ENCODE measurements around the gene TM9SF1.
"Not testable (repeated sequence)": the region's sequence is repeated elsewhere in the genome, so short reads cannot be mapped to it uniquely, and the experiment has no call there.

TM9SF1 gene

GRCh38 chr14:24224618-24225071, 29.4 kb upstream of the TM9SF1 start:
- DNase-seq (ENCODE audit: low read depth): peak; percentile 79

- not testable (repeated sequence) for DNase-seq (ENCODE audit: low read depth)
Observed at GRCh38 chr14:24222987-24223386, 27.7 kb upstream of the TM9SF1 start.

GRCh38 chr14:24219521-24219920, 24.3 kb upstream of the TM9SF1 start:
- no peak for DNase-seq (ENCODE audit: low read depth)

GRCh38 chr14:24219080-24219479, 23.8 kb upstream of the TM9SF1 start:
- DNase-seq (ENCODE audit: low read depth): no peak

- not testable (repeated sequence) for DNase-seq (ENCODE audit: low read depth)
Observed at GRCh38 chr14:24216876-24217275, 21.6 kb upstream of the TM9SF1 start.

- DNase-seq (ENCODE audit: low read depth): no peak
Observed at GRCh38 chr14:24216345-24216699, 21.1 kb upstream of the TM9SF1 start.

GRCh38 chr14:24215495-24216344, 20.5 kb upstream of the TM9SF1 start, which contains the start of gene MDP1:
Gene MDP1 (minus strand): TSS chr14:24216066. CDS start chr14:24215955, 111 bp downstream.
- DNase-seq (ENCODE audit: low read depth): peak; percentile 64

GRCh38 chr14:24213866-24214662, 18.8 kb upstream of the TM9SF1 start:
- DNase-seq (ENCODE audit: low read depth): no peak

- peak; percentile 85 for DNase-seq (ENCODE audit: low read depth)
Observed at GRCh38 chr14:24212924-24213865, 18.0 kb upstream of the TM9SF1 start, which contains the start of gene CHMP4A. Gene CHMP4A (minus strand): TSS chr14:24213488. CDS start chr14:24213439, 49 bp downstream.

- no peak for DNase-seq (ENCODE audit: low read depth)
Observed at GRCh38 chr14:24211311-24211710, 16.1 kb upstream of the TM9SF1 start.

GRCh38 chr14:24207625-24208024, 12.4 kb upstream of the TM9SF1 start:
- no peak for DNase-seq (ENCODE audit: low read depth)

- no peak for DNase-seq (ENCODE audit: low read depth)
Observed at GRCh38 chr14:24207104-24207551, 11.9 kb upstream of the TM9SF1 start.

GRCh38 chr14:24206260-24207103, 11.2 kb upstream of the TM9SF1 start:
- DNase-seq (ENCODE audit: low read depth): no peak

GRCh38 chr14:24204163-24205146, 9.2 kb upstream of the TM9SF1 start:
- no peak for DNase-seq (ENCODE audit: low read depth)

- DNase-seq (ENCODE audit: low read depth): not testable (repeated sequence)
Observed at GRCh38 chr14:24203249-24203886, 8.1 kb upstream of the TM9SF1 start.

GRCh38 chr14:24202538-24202937, 7.3 kb upstream of the TM9SF1 start:
- DNase-seq (ENCODE audit: low read depth): not testable (repeated sequence)

- no peak for DNase-seq (ENCODE audit: low read depth)
Observed at GRCh38 chr14:24198814-24199524, 3.7 kb upstream of the TM9SF1 start.

GRCh38 chr14:24197056-24197450, 1.8 kb upstream of the TM9SF1 start:
- DNase-seq (ENCODE audit: low read depth): no peak

Measured in HS-5 (cell line).